ENCODE results near the gene TUBGCP6. TPM values are rescaled to one million over a fixed set of nuclear protein-coding genes. Genes with fewer than 3 reads are reported as not detected.

Gene TUBGCP6
- total and polyA plus RNA-seq, 2 experiments from 2014 or later, result 26.2 to 31.5 TPM

- no peaks in the 10 kb centered on the region for H4K20me1 ChIP-seq (ENCODE audit: insufficient read depth, poor library complexity, severe bottlenecking)
- H3K36me3 ChIP-seq (replicated peaks; ENCODE audit: insufficient read depth, low read depth), result no peaks in the 10 kb centered on the region
- H3K27me3 ChIP-seq, result no peaks in the 10 kb centered on the region
- no peaks in the 10 kb centered on the region for H3K9me2 ChIP-seq (replicated peaks; ENCODE audit: insufficient read depth)
- peak; percentile 96 for DNase-seq (ENCODE audit: low spot score)
- peak within 1 kb of the TSS; percentile 83 for H3K4me3 ChIP-seq
- peak within 1 kb of the TSS; percentile 99 for H3K4me2 ChIP-seq
- 20% methylated on average over 34 of the region's 90 CpGs for WGBS (ENCODE audit: low lambda C conversion rate, missing lambda C conversion rate)
- TF ChIP-seq, protein P1, sequence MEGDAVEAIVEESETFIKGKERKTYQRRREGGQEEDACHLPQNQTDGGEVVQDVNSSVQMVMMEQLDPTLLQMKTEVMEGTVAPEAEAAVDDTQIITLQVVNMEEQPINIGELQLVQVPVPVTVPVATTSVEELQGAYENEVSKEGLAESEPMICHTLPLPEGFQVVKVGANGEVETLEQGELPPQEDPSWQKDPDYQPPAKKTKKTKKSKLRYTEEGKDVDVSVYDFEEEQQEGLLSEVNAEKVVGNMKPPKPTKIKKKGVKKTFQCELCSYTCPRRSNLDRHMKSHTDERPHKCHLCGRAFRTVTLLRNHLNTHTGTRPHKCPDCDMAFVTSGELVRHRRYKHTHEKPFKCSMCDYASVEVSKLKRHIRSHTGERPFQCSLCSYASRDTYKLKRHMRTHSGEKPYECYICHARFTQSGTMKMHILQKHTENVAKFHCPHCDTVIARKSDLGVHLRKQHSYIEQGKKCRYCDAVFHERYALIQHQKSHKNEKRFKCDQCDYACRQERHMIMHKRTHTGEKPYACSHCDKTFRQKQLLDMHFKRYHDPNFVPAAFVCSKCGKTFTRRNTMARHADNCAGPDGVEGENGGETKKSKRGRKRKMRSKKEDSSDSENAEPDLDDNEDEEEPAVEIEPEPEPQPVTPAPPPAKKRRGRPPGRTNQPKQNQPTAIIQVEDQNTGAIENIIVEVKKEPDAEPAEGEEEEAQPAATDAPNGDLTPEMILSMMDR (IDR thresholded peaks at IDR 0.05; ENCODE audit: poor library complexity), result no peak
- no peak for TF ChIP-seq EZH2 (IDR thresholded peaks at IDR 0.05; ENCODE audit: borderline replicate concordance)
- TF ChIP-seq EZH2phosphoT487 (IDR thresholded peaks at IDR 0.05; ENCODE audit: low read depth, severe bottlenecking, unreplicated experiment), result no peak
- peak within 1 kb of the TSS; percentile 92 for H2AFZ ChIP-seq
- no peaks in the 10 kb centered on the region for H3K9me3 ChIP-seq (ENCODE audit: low read depth)
- peaks cover 39% of the 10 kb centered on the region for H3K79me2 ChIP-seq
- H3K4me1 ChIP-seq (ENCODE audit: insufficient read depth), result peaks cover 43% of the 10 kb centered on the region
- H3K27ac ChIP-seq, result peak within 1 kb of the TSS; percentile 1
Observed at GRCh38 chr22:50185375-50186087, 59.3 kb downstream of the TUBGCP6 start, which contains the start of gene TRABD. Gene TRABD, plus strand, starts transcription at chr22:50185913. Its CDS starts 7,148 bp downstream, at chr22:50193061.

GRCh38 chr22:50184902-50185374, 59.9 kb downstream of the TUBGCP6 start:
- 46% methylated on average over 44 of the region's 63 CpGs for WGBS (ENCODE audit: low lambda C conversion rate, missing lambda C conversion rate)
- Histone ChIP-seq H3K79me2 (peaks cover 39% of the 10 kb centered on the region), H3K4me3 (peak overlapping the region; percentile 52), H3K27ac (no peak overlapping the region), H3K9me3 (ENCODE audit: low read depth) (no peaks in the 10 kb centered on the region), H3K36me3 (replicated peaks; ENCODE audit: insufficient read depth, low read depth) (no peaks in the 10 kb centered on the region), H3K4me1 (ENCODE audit: insufficient read depth) (peaks cover 37% of the 10 kb centered on the region), H3K4me2 (peak overlapping the region; percentile 96), H3K9me2 (replicated peaks; ENCODE audit: insufficient read depth) (no peaks in the 10 kb centered on the region), H3K27me3 (no peaks in the 10 kb centered on the region), H2AFZ (peak overlapping the region; percentile 92), H4K20me1 (ENCODE audit: insufficient read depth, poor library complexity, severe bottlenecking) (no peaks in the 10 kb centered on the region)
- TF ChIP-seq EZH2phosphoT487 (IDR thresholded peaks at IDR 0.05; ENCODE audit: low read depth, severe bottlenecking, unreplicated experiment) (no peak), EZH2 (IDR thresholded peaks at IDR 0.05; ENCODE audit: borderline replicate concordance) (no peak)
- TF ChIP-seq, protein P1 (IDR thresholded peaks at IDR 0.05; ENCODE audit: poor library complexity), result no peak
- DNase-seq (ENCODE audit: low spot score), result no peak

GRCh38 chr22:50184004-50184901, 60.6 kb downstream of the TUBGCP6 start:
- Histone ChIP-seq H3K4me2 (peak overlapping the region; percentile 96), H3K36me3 (replicated peaks; ENCODE audit: insufficient read depth, low read depth) (no peaks in the 10 kb centered on the region), H2AFZ (no peak overlapping the region), H3K4me3 (no peak overlapping the region), H3K9me3 (ENCODE audit: low read depth) (no peaks in the 10 kb centered on the region), H3K27ac (no peak overlapping the region), H3K27me3 (no peaks in the 10 kb centered on the region), H3K79me2 (peaks cover 36% of the 10 kb centered on the region), H3K9me2 (replicated peaks; ENCODE audit: insufficient read depth) (no peaks in the 10 kb centered on the region), H4K20me1 (ENCODE audit: insufficient read depth, poor library complexity, severe bottlenecking) (no peaks in the 10 kb centered on the region), H3K4me1 (ENCODE audit: insufficient read depth) (peaks cover 30% of the 10 kb centered on the region)
- TF ChIP-seq EZH2phosphoT487 (IDR thresholded peaks at IDR 0.05; ENCODE audit: low read depth, severe bottlenecking, unreplicated experiment) (no peak), EZH2 (IDR thresholded peaks at IDR 0.05; ENCODE audit: borderline replicate concordance) (no peak)
- TF ChIP-seq, protein P1 (IDR thresholded peaks at IDR 0.05; ENCODE audit: poor library complexity), result no peak
- peak; percentile 74 for DNase-seq (ENCODE audit: low spot score)
- WGBS (ENCODE audit: low lambda C conversion rate, missing lambda C conversion rate), result 67% methylated on average over 29 of the region's 32 CpGs

Data from hepatocyte (in vitro differentiated cells).